Testis (tissue), 2 donors: Measurements from ENCODE around the gene SRRM1.

Source experiments
- POLR2A ChIP-seq: fragments of 450-650 bp; IDR thresholded peaks from one replicate; pipeline ENCODE4 v1.6.1; 2017; ENCODE audit warnings: antibody characterized with exemption, mild to moderate bottlenecking, moderate library complexity
- TF ChIP-seq, protein P1 (sequence below), 3 experiments: fragments of 450-650 bp in 2 of 3; fragments of 200-600 bp in 1 of 3; sonication (generic) in 1 of 3; IDR thresholded peaks; one replicate each; pipeline ENCODE4 v1.5.1; 2016 to 2019; ENCODE audit warnings: antibody characterized with exemption in 3 of 3, mild to moderate bottlenecking in 2 of 3, moderate library complexity in 1 of 3

- TF ChIP-seq, protein P1, sequence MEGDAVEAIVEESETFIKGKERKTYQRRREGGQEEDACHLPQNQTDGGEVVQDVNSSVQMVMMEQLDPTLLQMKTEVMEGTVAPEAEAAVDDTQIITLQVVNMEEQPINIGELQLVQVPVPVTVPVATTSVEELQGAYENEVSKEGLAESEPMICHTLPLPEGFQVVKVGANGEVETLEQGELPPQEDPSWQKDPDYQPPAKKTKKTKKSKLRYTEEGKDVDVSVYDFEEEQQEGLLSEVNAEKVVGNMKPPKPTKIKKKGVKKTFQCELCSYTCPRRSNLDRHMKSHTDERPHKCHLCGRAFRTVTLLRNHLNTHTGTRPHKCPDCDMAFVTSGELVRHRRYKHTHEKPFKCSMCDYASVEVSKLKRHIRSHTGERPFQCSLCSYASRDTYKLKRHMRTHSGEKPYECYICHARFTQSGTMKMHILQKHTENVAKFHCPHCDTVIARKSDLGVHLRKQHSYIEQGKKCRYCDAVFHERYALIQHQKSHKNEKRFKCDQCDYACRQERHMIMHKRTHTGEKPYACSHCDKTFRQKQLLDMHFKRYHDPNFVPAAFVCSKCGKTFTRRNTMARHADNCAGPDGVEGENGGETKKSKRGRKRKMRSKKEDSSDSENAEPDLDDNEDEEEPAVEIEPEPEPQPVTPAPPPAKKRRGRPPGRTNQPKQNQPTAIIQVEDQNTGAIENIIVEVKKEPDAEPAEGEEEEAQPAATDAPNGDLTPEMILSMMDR (IDR thresholded peaks at IDR 0.05): no peak
- no peak for TF ChIP-seq POLR2A
These were observed 56.5 kb downstream of the SRRM1 start for GRCh38 chr1:24699628-24700027.
